Astrocyte of the cerebellum (primary cell): ENCODE results near the gene CLRN1.

Source experiments
- DNase-seq: peaks from one replicate; pipeline ENCODE4 v3.0.0-alpha.2; 2011; ENCODE audit warnings: low read depth
- H3K4me3 ChIP-seq: 2 replicates; pipeline ENCODE4 v1.5.1; 2011; ENCODE audit warnings: mild to moderate bottlenecking, low read depth, low read length, moderate library complexity
- CTCF ChIP-seq: IDR thresholded peaks from 2 replicates; pipeline ENCODE4 v1.5.1; 2012; ENCODE audit warnings: low read length, low read depth, moderate library complexity, mild to moderate bottlenecking; ENCODE audit errors: missing control alignments
- in situ Hi-C: cut with HindIII; loops from 2 replicates; pipeline ENCODE4 v1.10.0; 2017; ENCODE audit warnings: low sequenced_read_pairs

Gene CLRN1

GRCh38 chr3:150984066-150984465 lies 11.5 kb upstream of the CLRN1 start:
- no peak overlapping the region for H3K4me3 ChIP-seq
- no peak for TF ChIP-seq CTCF
- DNase-seq: no peak
- in situ Hi-C loops: no loop called here

DNA sequence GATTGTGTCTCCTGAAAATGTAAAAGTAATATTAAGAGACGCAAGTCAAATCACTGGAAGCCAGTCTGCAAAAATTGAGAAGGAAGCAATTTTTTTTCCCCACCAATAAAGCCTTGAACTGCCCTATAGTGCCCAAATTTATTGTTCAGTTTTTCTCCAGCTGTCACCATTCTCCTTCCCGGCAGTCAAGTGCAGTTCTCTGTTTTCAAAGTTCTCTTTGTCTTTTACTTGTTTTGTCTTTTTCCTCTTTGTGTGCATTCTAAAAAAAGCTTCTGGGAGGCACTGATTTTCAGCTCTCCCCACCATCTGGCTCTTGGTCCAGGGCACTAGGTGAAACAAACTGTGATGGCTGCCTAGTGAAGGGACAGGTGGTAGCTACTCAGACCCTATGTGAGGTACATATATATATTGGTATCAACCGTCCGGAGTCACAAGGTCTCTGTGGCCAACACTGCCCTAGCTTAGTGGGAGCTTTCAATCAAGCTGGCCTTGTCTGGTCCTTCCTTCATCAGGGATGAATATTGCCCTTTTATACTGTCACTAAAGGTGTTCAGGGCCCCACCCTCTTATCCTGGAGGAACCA lies 6.1 kb upstream of the CLRN1 start:
- no peak overlapping the region for H3K4me3 ChIP-seq
- DNase-seq: no peak
- no peak for TF ChIP-seq CTCF
- in situ Hi-C loops: no loop called here

DNA sequence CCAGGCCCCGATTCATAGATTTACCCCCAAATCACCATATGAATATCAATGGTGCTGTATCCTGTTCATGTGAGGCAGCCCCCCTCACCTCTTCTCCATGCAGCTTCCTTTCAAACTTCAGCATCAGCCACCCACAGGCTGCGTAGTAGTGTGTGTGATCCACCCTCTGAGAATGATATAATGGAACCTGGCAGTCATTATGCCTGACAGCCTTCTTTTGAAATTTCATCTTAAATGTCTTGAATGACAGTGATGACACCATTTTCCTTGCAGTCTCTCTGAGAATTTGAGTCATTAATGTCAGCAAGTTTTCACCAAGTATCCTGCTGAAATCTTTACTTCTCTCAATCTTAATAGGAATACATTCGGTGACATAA lies 3.5 kb upstream of the CLRN1 start:
- H3K4me3 ChIP-seq: no peak overlapping the region
- in situ Hi-C loops: no loop called here
- DNase-seq: no peak
- TF ChIP-seq CTCF: no peak

DNA sequence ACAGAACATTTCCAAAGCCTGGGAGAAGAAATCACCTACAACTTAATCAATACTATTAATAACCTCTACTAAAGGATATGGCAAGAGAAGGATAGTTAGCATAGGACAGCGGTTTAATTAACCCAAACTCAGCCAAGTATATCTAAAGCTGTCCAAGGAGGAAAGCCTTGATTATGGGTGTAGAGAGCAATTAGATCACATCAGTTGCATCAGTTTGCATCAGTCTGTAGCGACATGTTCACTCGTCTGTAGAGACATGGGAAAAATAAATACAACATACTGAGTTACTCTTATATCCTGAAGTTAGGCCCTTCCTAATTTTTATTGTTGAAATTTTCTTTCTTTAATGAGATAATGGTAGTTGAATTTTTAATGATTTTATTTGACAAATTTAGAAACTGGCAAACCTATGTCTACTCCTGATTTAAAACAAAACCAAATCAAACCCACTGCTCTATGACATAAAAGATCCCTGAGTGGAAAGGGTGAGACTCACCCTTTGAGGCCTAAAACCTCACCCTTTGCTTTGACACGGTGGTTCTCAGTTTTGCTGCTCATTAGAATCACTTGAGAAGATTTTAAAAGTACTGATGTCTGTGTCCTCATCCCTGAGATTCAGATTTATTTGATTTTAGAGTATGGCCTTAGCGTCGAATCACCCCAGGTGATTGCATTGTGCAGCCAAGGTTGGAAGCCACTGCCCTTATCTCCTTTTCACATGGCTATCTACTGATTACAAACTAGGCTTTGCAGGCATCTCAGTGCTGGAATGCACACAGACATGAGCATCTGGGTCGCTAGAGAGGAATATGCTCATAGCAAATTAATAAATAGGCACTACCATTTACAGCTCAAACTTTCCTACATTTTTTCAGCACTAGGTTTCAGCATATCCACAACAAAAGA lies 2.8 kb upstream of the CLRN1 start:
- TF ChIP-seq CTCF: no peak
- H3K4me3 ChIP-seq: no peak overlapping the region
- in situ Hi-C loops: no loop called here
- no peak for DNase-seq

GRCh38 chr3:150970665-150971324 lies 1.7 kb downstream of the CLRN1 start:
- in situ Hi-C loops: no loop called here
- H3K4me3 ChIP-seq: no peak overlapping the region
- peak; percentile 70 for DNase-seq
- no peak for TF ChIP-seq CTCF

GRCh38 chr3:150968341-150969035 lies 4.0 kb downstream of the CLRN1 start:
- in situ Hi-C loops: no loop called here
- no peak overlapping the region for H3K4me3 ChIP-seq
- peak; percentile 35 for DNase-seq
- no peak for TF ChIP-seq CTCF
